ENCODE results near the gene FOXD4L4.
"Not testable (repeated sequence)": the region's sequence is repeated elsewhere in the genome, so short reads cannot be mapped to it uniquely, and the experiment has no call there.

The FOXD4L4 gene

DNA sequence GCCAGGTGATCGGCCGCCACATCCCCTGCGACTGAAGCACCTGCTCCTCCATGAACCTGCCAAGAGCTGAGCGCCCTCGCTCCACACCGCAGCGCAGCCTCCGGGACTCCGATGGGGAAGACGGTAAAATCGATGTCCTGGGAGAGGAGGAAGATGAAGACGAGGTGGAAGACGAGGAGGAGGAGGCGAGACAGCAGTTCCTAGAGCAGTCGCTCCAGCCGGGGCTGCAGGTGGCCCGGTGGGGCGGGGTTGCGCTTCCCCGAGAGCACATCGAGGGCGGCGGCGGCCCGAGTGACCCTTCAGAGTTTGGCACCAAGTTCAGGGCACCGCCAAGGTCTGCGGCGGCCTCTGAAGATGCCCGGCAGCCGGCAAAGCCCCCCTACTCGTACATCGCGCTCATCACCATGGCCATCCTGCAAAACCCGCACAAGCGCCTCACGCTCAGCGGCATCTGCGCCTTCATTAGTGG lies at the start of gene FOXD4L4:
Gene FOXD4L4, plus strand, starts transcription at position 51 of the 469 bp plus-strand sequence. Its CDS starts 0 bp downstream, at position 51.
- DNase-seq = not testable (repeated sequence)

DNA sequence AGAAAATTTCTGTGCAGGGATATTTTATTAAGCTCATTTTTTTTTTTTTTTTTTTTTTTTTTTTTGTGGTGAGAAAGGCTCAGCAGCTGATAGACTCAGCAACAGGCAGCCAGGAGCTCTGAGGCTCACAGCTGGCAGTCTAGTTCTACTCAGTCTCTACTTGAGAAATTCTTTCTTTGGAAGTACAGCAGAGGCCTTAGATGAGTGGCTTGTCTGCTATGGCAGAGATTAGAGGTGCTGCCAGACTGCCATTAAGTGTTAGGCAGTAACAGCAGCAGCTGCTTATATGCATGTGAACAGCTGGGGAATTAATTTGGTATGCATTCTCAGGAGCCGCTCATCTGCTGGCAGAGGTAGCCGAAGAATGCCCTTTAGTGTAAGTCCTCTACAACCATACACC lies 33.4 kb upstream of the FOXD4L4 start:
- not testable (repeated sequence) for DNase-seq

- DNase-seq = not testable (repeated sequence)
Observed at GRCh38 chr9:65714445-65714844, 22.5 kb upstream of the FOXD4L4 start.

DNA sequence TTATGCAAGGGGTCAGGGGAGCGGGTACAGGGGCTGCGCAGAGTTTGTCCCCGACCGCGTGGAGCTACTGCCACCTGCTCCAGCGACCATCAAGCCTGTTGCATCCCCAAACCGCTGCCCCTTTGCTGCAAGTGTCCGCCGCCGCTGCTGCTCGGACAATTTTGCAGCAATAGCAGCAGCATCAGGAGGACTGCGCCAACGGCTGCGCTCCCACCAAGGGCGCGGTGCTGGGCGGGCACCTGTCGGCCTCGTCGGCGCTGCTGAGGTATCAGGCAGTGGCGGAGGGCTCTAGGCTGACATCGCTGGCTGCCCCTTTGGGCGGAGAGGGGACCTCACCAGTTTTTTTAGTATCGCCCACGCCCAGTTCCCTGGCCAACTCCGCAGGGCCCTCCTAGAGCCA lies 1.2 kb downstream of the FOXD4L4 start:
- DNase-seq = not testable (repeated sequence)

All from NCI-H187 treated with DMSO at 0.1 percent for 48 hours (cell line).